Aortic smooth muscle cell (primary cell): ENCODE results near the gene NPL. TPM values are rescaled to one million over a fixed set of nuclear protein-coding genes. Genes with fewer than 3 reads are reported as not detected.

Experiments
- total RNA-seq: library from RNA; depleted of rRNA; stranded (reverse); fragments of >200 nt; gene quantifications from 2 replicates; pipeline ENCODE4 v1.2.3, GENCODE V29; 2014

The NPL gene, protein sequence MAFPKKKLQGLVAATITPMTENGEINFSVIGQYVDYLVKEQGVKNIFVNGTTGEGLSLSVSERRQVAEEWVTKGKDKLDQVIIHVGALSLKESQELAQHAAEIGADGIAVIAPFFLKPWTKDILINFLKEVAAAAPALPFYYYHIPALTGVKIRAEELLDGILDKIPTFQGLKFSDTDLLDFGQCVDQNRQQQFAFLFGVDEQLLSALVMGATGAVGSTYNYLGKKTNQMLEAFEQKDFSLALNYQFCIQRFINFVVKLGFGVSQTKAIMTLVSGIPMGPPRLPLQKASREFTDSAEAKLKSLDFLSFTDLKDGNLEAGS
- 3.0 and 3.2 TPM in 2 replicates for total RNA-seq

DNA sequence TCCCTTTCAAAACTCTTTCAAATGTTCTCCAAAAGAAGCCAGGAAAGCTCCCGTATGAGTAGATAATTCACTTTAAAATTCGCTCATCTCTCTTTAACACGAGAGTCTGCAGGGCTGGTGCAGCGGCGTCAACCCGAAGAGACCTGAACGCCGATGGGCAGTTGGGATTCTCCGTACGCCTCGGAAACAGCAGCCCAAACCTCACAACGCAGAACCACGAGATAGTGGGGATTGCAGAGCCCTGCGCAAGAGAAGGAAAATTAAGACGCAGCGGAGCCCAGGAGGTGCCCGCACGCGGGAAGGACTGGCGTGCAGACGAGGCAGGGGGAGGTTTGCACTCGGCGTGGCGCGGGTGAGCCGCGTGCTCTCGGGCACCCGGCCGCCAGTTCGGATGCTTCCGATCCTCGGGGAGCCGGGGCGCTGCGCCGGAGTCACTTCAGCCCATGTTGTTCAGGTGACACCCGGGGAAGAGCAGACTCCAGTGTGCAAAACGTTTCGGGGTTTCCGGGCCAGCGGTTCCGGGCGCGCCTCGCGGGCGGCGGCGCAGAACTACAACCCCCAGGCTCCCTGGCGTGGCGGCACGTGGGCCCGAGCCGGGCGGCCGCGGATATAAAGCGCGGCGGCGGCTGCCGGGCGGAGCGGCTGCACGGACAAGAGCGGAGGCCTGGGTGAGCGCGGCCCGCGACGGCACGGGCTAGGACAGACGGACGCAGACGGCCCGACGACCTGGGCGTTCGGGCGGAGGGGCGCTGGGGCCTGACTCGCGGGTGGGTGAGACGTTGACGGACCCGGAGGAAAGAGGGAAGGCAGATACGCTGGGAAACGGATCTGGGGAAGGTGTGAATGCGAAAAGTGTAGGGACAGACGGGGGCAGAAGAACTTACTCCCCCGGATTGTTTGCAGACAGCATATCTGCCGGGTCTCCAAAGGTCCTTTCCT is at the start of gene NPL:
Gene NPL (plus strand): TSS at position 636 of the 939 bp plus-strand sequence. CDS start 4,599 bp downstream, outside the sequence.

DNA sequence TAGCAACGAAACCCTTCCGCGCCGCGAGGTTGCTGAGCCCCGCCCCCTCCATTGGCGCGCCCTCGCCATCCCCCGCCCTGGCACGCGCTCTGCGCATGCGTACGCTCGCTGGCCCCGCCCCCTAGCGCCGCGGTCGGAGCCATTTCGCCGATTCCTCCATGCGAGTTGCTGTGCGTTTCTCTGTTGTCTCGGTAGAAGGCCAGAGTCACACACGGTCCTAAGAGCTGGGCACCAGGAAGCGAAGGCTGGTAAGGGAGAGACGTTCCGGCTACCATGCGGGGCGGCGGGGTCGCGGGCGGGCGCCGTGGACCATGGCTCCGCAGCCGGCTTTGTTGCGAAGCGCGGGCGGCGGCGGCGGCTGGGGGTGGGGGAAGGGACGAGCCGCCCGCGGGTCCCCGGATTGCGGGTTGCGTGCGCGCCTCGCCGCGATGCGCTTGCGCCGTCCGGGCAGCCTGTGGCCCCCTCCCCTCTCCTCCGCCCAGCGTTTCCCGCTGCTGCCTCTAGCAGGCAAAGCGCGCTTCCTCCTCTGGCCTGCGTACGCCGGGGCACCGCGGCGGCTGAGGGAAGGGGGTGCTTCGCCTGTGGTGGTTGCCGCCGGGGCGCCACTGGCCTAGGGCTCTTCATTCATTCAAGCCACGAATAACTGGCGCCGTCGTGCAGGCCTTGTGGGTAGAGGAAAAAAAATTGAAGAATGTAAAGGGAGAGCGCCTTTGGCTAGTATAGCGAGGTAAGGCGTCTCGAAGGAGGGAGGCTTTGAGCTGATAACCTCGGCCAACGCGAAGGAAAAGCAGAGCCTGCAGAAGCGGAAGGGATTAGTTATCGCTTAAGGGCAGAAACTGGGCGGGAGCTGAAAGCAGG is 49.9 kb downstream of the NPL start, which contains the start of gene DHX9:
Gene DHX9 (plus strand): TSS at position 139 of the 858 bp plus-strand sequence. CDS start 3,220 bp downstream, outside the sequence.

Other genes starting within 250 kb of the NPL start
- gene RNASEL, start 200.5 kb upstream of the NPL start, total RNA-seq: 12.9 and 13.2 TPM in 2 replicates
- 0.40 and 0.87 TPM in 2 replicates for gene RGS16, start 185.4 kb upstream of the NPL start, total RNA-seq
- gene RGS8, start 105.2 kb upstream of the NPL start, total RNA-seq: under 0.01 TPM in 1 of 2 replicates, not detected in the other
- gene DHX9, start 49.6 kb downstream of the NPL start, total RNA-seq: 129 and 163 TPM in 2 replicates
- gene SHCBP1L, start 163.4 kb downstream of the NPL start, total RNA-seq: 0.13 TPM in 1 of 2 replicates, not detected in the other
- gene LAMC1, start 233.6 kb downstream of the NPL start, total RNA-seq: 869 and 914 TPM in 2 replicates